Epithelial cell of esophagus (primary cell): ENCODE data around the gene SLC2A11.
A peak's percentile ranks its signal among the peaks of the same experiment; 100 is the strongest.

Source experiments
- DNase-seq: peaks from one replicate; pipeline ENCODE4 v3.0.0; 2010; ENCODE audit warnings: low read depth
- H3K4me3 ChIP-seq: 2 replicates; pipeline ENCODE4 v1.5.1; 2011; ENCODE audit warnings: mild to moderate bottlenecking, low read length, control low read depth
- CTCF ChIP-seq: IDR thresholded peaks from 2 replicates; pipeline ENCODE4 v1.5.1; 2011; ENCODE audit warnings: low read depth, mild to moderate bottlenecking, low read length, control low read depth, inconsistent platforms; ENCODE audit not compliant: insufficient read depth; ENCODE audit errors: missing control alignments

SLC2A11 gene

GRCh38 chr22:23836692-23837495 is 20.8 kb upstream of the SLC2A11 start:
- DNase-seq: no peak
- TF ChIP-seq CTCF: no peak
- no peak overlapping the region for H3K4me3 ChIP-seq

GRCh38 chr22:23837496-23837859 is 20.2 kb upstream of the SLC2A11 start:
- H3K4me3 ChIP-seq: no peak overlapping the region
- no peak for DNase-seq
- no peak for TF ChIP-seq CTCF

GRCh38 chr22:23837911-23838680 is 19.6 kb upstream of the SLC2A11 start:
- DNase-seq: no peak
- TF ChIP-seq CTCF: no peak
- peak overlapping the region; percentile 45 for H3K4me3 ChIP-seq

GRCh38 chr22:23838681-23839468 is 18.8 kb upstream of the SLC2A11 start, which contains the start of gene DERL3:
Gene DERL3 (minus strand): TSS chr22:23839006. CDS start chr22:23838987, 19 bp downstream.
- H3K4me3 ChIP-seq: peak within 1 kb of the TSS; percentile 45
- DNase-seq: peak; percentile 99
- no peak for TF ChIP-seq CTCF

GRCh38 chr22:23840026-23840425 is 17.6 kb upstream of the SLC2A11 start:
- TF ChIP-seq CTCF: no peak
- no peak overlapping the region for H3K4me3 ChIP-seq
- no peak for DNase-seq

- no peak for TF ChIP-seq CTCF
- H3K4me3 ChIP-seq: no peak overlapping the region
- DNase-seq: no peak
Measured at GRCh38 chr22:23841292-23841691, 16.4 kb upstream of the SLC2A11 start.
